PC-9 (cell line): Measurements from ENCODE around the gene ZCCHC2.

Experiments
- EZH2 ChIP-seq: fragments of 200-600 bp; sonication (generic); IDR thresholded peaks from 2 replicates; pipeline ENCODE4 v1.8.0; 2017; ENCODE audit warnings: antibody characterized with exemption, low read depth
- TF ChIP-seq, protein P1 (sequence below): fragments of 200-600 bp; sonication (generic); conservative IDR thresholded peaks from 2 replicates; pipeline ENCODE4 v1.6.1; 2017; ENCODE audit warnings: mixed run types, antibody characterized with exemption, mild to moderate bottlenecking, moderate library complexity

DNA sequence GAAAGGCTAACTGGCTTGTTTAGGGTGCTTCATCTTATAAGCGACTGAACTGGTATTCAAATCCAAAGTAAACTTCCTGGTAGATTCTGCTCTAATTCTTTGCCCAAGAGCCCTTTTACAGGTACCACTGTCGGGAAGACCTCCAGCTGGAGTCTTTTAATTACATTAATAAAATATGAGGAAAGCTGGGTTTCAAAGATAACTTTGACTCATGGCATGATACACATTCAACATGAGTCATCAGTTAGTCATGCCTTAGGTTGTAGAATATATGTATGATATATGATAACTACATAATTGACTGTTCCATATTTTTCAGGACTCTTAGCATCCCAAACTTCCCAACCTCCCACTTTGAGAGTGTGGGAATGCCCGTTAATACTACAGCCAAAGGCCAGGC is 32.3 kb downstream of the ZCCHC2 start:
- TF ChIP-seq, protein P1, sequence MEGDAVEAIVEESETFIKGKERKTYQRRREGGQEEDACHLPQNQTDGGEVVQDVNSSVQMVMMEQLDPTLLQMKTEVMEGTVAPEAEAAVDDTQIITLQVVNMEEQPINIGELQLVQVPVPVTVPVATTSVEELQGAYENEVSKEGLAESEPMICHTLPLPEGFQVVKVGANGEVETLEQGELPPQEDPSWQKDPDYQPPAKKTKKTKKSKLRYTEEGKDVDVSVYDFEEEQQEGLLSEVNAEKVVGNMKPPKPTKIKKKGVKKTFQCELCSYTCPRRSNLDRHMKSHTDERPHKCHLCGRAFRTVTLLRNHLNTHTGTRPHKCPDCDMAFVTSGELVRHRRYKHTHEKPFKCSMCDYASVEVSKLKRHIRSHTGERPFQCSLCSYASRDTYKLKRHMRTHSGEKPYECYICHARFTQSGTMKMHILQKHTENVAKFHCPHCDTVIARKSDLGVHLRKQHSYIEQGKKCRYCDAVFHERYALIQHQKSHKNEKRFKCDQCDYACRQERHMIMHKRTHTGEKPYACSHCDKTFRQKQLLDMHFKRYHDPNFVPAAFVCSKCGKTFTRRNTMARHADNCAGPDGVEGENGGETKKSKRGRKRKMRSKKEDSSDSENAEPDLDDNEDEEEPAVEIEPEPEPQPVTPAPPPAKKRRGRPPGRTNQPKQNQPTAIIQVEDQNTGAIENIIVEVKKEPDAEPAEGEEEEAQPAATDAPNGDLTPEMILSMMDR, result no peak
- TF ChIP-seq EZH2, result no peak
